Stomach (tissue), 4 donors: ENCODE measurements around the gene UBAC2.

Experiments used
- EP300 ChIP-seq: sonication (generic); formaldehyde crosslinking; IDR thresholded peaks from one replicate; pipeline ENCODE4 v1.6.1; 2017; ENCODE audit warnings: antibody characterized with exemption
- POLR2A ChIP-seq, 4 donors: fragments of 450-650 bp; IDR thresholded peaks; one replicate each; pipeline ENCODE4 v1.6.1; 2016; ENCODE audit warnings: antibody characterized with exemption in 4 of 4, control low read depth in 2 of 4, mild to moderate bottlenecking in 1 of 4, moderate library complexity in 1 of 4
- TF ChIP-seq, protein P1 (sequence below), 7 experiments: fragments of 450-650 bp in 4 of 7; fragments of 200-600 bp in 3 of 7; sonication (generic) in 3 of 7; IDR thresholded peaks; one replicate each; pipeline ENCODE4 v1.5.1; 2016 to 2019; ENCODE audit warnings: antibody characterized with exemption in 7 of 7, control low read depth in 2 of 7, mild to moderate bottlenecking in 1 of 7

- TF ChIP-seq POLR2A (IDR thresholded peaks at IDR 0.05) (no peak), EP300 (no peak)
- TF ChIP-seq, protein P1, sequence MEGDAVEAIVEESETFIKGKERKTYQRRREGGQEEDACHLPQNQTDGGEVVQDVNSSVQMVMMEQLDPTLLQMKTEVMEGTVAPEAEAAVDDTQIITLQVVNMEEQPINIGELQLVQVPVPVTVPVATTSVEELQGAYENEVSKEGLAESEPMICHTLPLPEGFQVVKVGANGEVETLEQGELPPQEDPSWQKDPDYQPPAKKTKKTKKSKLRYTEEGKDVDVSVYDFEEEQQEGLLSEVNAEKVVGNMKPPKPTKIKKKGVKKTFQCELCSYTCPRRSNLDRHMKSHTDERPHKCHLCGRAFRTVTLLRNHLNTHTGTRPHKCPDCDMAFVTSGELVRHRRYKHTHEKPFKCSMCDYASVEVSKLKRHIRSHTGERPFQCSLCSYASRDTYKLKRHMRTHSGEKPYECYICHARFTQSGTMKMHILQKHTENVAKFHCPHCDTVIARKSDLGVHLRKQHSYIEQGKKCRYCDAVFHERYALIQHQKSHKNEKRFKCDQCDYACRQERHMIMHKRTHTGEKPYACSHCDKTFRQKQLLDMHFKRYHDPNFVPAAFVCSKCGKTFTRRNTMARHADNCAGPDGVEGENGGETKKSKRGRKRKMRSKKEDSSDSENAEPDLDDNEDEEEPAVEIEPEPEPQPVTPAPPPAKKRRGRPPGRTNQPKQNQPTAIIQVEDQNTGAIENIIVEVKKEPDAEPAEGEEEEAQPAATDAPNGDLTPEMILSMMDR (IDR thresholded peaks at IDR 0.05) = no peak
Observed at GRCh38 chr13:99435998-99436397, 235.3 kb downstream of the UBAC2 start.
